Measurements from ENCODE around the gene SFMBT2.

DNA sequence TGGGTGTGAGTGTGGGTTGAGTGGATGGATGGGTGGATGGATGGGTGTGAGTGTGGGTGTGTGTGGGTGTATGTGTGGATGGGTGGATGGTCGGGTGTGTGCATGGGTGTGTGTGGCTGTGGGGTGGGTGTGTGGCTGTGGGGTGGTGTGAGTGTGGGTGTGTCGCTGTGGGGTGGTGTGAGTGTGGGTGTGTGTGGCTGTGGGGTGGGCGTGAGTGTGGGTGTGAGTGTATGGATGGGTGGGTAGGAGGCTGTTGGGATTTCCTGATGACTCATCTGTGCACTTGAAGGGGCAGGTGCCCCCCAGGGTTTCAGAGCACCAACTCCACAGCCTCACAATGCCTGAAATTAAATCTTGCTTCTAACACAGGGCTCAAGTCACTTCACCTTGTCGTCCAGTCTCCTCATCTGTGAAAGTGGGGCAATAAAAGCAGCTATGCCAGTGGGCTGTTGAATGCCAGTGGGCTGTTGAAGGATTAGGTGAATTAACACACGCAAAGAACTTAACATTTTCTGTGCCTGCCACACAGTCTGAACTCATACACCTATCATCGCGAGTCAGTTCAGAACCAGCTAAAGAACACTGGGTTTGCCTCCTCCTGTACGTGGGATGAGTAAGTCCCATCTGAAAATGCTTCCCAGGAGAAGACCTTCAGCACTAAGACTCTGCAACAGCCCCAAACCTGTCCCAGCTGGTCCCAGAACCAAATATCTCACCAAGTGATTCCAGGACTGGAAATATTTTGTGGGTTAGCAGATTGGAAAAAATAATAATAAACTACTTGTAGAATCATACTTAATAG, 32.0 kb downstream of the SFMBT2 start:
- TF ChIP-seq HOXA7 (CRISPR knock-in tag; IDR thresholded peaks at IDR 0.05) (no peak), CHD4 (IDR thresholded peaks at IDR 0.05; ENCODE audit: borderline replicate concordance) (no peak), ESRRA (IDR thresholded peaks at IDR 0.05; ENCODE audit: borderline replicate concordance, low read length) (no peak), POLR2A (IDR thresholded peaks at IDR 0.05; ENCODE audit: low read length) (no peak), POLR2AphosphoS2 (conservative IDR thresholded peaks at IDR 0.05; ENCODE audit: low read length) (no peak), BCL3 (IDR thresholded peaks at IDR 0.05) (no peak)
- TF ChIP-seq, protein P1, sequence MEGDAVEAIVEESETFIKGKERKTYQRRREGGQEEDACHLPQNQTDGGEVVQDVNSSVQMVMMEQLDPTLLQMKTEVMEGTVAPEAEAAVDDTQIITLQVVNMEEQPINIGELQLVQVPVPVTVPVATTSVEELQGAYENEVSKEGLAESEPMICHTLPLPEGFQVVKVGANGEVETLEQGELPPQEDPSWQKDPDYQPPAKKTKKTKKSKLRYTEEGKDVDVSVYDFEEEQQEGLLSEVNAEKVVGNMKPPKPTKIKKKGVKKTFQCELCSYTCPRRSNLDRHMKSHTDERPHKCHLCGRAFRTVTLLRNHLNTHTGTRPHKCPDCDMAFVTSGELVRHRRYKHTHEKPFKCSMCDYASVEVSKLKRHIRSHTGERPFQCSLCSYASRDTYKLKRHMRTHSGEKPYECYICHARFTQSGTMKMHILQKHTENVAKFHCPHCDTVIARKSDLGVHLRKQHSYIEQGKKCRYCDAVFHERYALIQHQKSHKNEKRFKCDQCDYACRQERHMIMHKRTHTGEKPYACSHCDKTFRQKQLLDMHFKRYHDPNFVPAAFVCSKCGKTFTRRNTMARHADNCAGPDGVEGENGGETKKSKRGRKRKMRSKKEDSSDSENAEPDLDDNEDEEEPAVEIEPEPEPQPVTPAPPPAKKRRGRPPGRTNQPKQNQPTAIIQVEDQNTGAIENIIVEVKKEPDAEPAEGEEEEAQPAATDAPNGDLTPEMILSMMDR (IDR thresholded peaks at IDR 0.05): no peak
- TF ChIP-seq, protein P2, sequence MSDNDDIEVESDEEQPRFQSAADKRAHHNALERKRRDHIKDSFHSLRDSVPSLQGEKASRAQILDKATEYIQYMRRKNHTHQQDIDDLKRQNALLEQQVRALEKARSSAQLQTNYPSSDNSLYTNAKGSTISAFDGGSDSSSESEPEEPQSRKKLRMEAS (IDR thresholded peaks at IDR 0.05): no peak
